GM12878 (cell line): ENCODE data around the gene PRKAB1. TPM values are rescaled to one million over a fixed set of nuclear protein-coding genes. Genes with fewer than 3 reads are reported as not detected.

ENCODE experiments used
- ATAC-seq: fragments of 200-7000 bp; cut with Tn5 transposase; 3 replicates; pipeline ENCODE4 v1.9.1; 2020; ENCODE audit warnings: mild to moderate bottlenecking, moderate library complexity
- BruUV-seq: library from RNA; stranded (reverse); fragments of 400-500 nt; replicated peaks from 2 replicates; lab custom pipeline; 2021; lab: Mats Ljungman, UMichigan
- CTCF ChIA-PET: fragments of 300-600 bp; sonication (Branson Sonifier 250); formaldehyde crosslinking; extraction: SDS; loops from one replicate; lab custom pipeline; 2021; ENCODE audit warnings: inconsistent platforms; lab: Yijun Ruan, JAX
- POLR2A ChIA-PET: fragments of 350-600 bp; formaldehyde crosslinking; extraction: SDS; loops from one replicate; lab custom pipeline; 2021; ENCODE audit warnings: inconsistent platforms; lab: Charles Lee
- RAD21 ChIA-PET: fragments of 300-600 bp; sonication (Branson Sonifier 250); formaldehyde crosslinking; loops from one replicate; lab custom pipeline; 2023; ENCODE audit warnings: antibody characterized with exemption; ENCODE audit not compliant: unreplicated experiment; lab: Charles Lee
- SMC1A ChIA-PET: fragments of 300-600 bp; sonication (Branson Sonifier 250); formaldehyde crosslinking; loops from one replicate; lab custom pipeline; 2023; ENCODE audit not compliant: unreplicated experiment, uncharacterized antibody; lab: Charles Lee
- DNase-seq: peaks from one replicate; pipeline ENCODE4 v3.0.0-alpha.2; 2011; ENCODE audit warnings: low read depth, low spot score
- FAIRE-seq: peaks from 3 replicates; lab custom pipeline; 2011; peaks lifted over from hg19 to GRCh38; lab: Jason Lieb, UNC
- H2AFZ ChIP-seq: 2 replicates; pipeline ENCODE4 v1.6.0; 2011; ENCODE audit warnings: low read depth, low read length, control low read depth; ENCODE audit not compliant: control insufficient read depth
- H3K27ac ChIP-seq: 2 replicates; pipeline ENCODE4 v1.5.1; 2011; ENCODE audit warnings: control low read depth; ENCODE audit not compliant: control insufficient read depth, insufficient read depth
- H3K27me3 ChIP-seq, 2 experiments: replicated peaks in 1 of 2; 2 replicates each; pipeline versions ENCODE4 v1.6.0 to v1.6.1; 2011; ENCODE audit warnings: low read length in 1 of 2; ENCODE audit not compliant: control insufficient read depth in 2 of 2, insufficient read depth in 2 of 2
- H3K36me3 ChIP-seq, 2 experiments: 2 replicates each; pipeline ENCODE4 v1.5.1; 2011; ENCODE audit warnings: low read length in 1 of 2; ENCODE audit not compliant: control insufficient read depth in 2 of 2, insufficient read depth in 2 of 2
- H3K4me1 ChIP-seq: 2 replicates; pipeline ENCODE4 v1.6.1; 2011; ENCODE audit warnings: mild to moderate bottlenecking, low read length, moderate library complexity, mixed read lengths; ENCODE audit not compliant: control insufficient read depth, insufficient read depth
- H3K4me2 ChIP-seq: 2 replicates; pipeline ENCODE4 v1.6.0; 2011; ENCODE audit warnings: control low read depth; ENCODE audit not compliant: control insufficient read depth, insufficient read depth
- H3K4me3 ChIP-seq: fragments of 200-600 bp; sonication (generic); 2 replicates; pipeline ENCODE4 v1.5.1; 2016
- H3K79me2 ChIP-seq: 2 replicates; pipeline ENCODE4 v1.6.0; 2011; ENCODE audit warnings: low read length; ENCODE audit not compliant: control insufficient read depth, insufficient read depth
- H3K9ac ChIP-seq: 2 replicates; pipeline ENCODE4 v1.8.0; 2011; ENCODE audit warnings: low read length, control low read depth, mixed read lengths; ENCODE audit not compliant: control insufficient read depth, insufficient read depth
- H3K9me3 ChIP-seq: replicated peaks from 3 replicates; pipeline ENCODE4 v1.5.1; 2011; ENCODE audit warnings: mild to moderate bottlenecking, low read length; ENCODE audit not compliant: control insufficient read depth, insufficient read depth
- H4K20me1 ChIP-seq: 2 replicates; pipeline ENCODE4 v1.6.0; 2011; ENCODE audit not compliant: control insufficient read depth, insufficient read depth
- CHD1 ChIP-seq: IDR thresholded peaks from 2 replicates; pipeline ENCODE4 v1.6.1; 2012; ENCODE audit warnings: low read depth, low read length, improper control_type of control experiment
- EZH2 ChIP-seq: IDR thresholded peaks from 2 replicates; pipeline ENCODE4 v1.6.1; 2012; ENCODE audit warnings: low read depth, mild to moderate bottlenecking, control low read depth, inconsistent platforms, low read length, borderline replicate concordance; ENCODE audit not compliant: control insufficient read depth
- FOXM1 ChIP-seq: IDR thresholded peaks from 2 replicates; pipeline ENCODE4 v1.6.1; 2012; ENCODE audit warnings: low read depth, mild to moderate bottlenecking, inconsistent platforms, low read length, moderate library complexity
- KLF5 ChIP-seq: fragments of 450-650 bp; IDR thresholded peaks from 2 replicates; pipeline ENCODE4 v1.6.1; 2014; ENCODE audit warnings: mild to moderate bottlenecking; ENCODE audit not compliant: partially characterized antibody
- MXI1 ChIP-seq: fragments of 150-350 bp; IDR thresholded peaks from 2 replicates; pipeline ENCODE4 v1.6.1; 2011; ENCODE audit warnings: low read depth, mild to moderate bottlenecking, inconsistent platforms, low read length, improper control_type of control experiment
- MYB ChIP-seq: fragments of 150-350 bp; IDR thresholded peaks from 2 replicates; pipeline ENCODE4 v1.6.1; 2014; ENCODE audit warnings: mild to moderate bottlenecking, low read depth, low read length, borderline replicate concordance
- RUNX3 ChIP-seq: IDR thresholded peaks from 2 replicates; pipeline ENCODE4 v1.6.1; 2012; ENCODE audit warnings: low read length, inconsistent platforms
- SMC3 ChIP-seq: IDR thresholded peaks from 2 replicates; pipeline ENCODE4 v1.6.1; 2011; ENCODE audit warnings: low read length, improper control_type of control experiment, borderline replicate concordance
- SP1 ChIP-seq: IDR thresholded peaks from one replicate; pipeline ENCODE4 v1.6.1; 2011; ENCODE audit warnings: low read depth, low read length
- SREBF1 ChIP-seq: IDR thresholded peaks from 2 replicates; pipeline ENCODE4 v1.6.1; 2012; ENCODE audit warnings: mild to moderate bottlenecking, low read length
- STAT1 ChIP-seq: fragments of 450-650 bp; conservative IDR thresholded peaks from 2 replicates; pipeline ENCODE4 v1.6.1; 2014; ENCODE audit warnings: antibody characterized with exemption, mild to moderate bottlenecking
- SUPT20H ChIP-seq: IDR thresholded peaks from 2 replicates; pipeline ENCODE4 v1.6.1; 2011; ENCODE audit warnings: low read depth, mild to moderate bottlenecking, low read length, moderate library complexity, borderline replicate concordance; ENCODE audit not compliant: control insufficient read depth
- ZNF217 ChIP-seq: fragments of 450-650 bp; IDR thresholded peaks from 2 replicates; pipeline ENCODE4 v1.6.1; 2017; ENCODE audit warnings: antibody characterized with exemption, mild to moderate bottlenecking
- ZZZ3 ChIP-seq: IDR thresholded peaks from 2 replicates; pipeline ENCODE4 v1.6.1; 2011; ENCODE audit warnings: low read depth; ENCODE audit not compliant: control insufficient read depth, insufficient read length
- whole genome bisulfite sequencing: methylation state at CpG from one replicate; pipeline ENCODE4 v1.1.6; 2016; ENCODE audit warnings: low lambda C conversion rate; ENCODE audit not compliant: insufficient replicate concordance, insufficient coverage; ENCODE audit errors: missing lambda C conversion rate; 5-methylcytosine and 5-hydroxymethylcytosine counted together
- in situ Hi-C: fragments of 300-500 bp; cut with MboI; formaldehyde crosslinking; loops from 9 replicates; pipeline ENCODE4 v1.14.3; 2018; ENCODE audit warnings: mixed read lengths
- intact Hi-C: fragments of 100-400 bp; cut with micrococcal nuclease; formaldehyde crosslinking; loops from one replicate; pipeline ENCODE4 v1.14.2; 2022; ENCODE audit not compliant: unreplicated experiment
- polyA plus RNA-seq, 11 experiments: library from polyadenylated mRNA; depleted of rRNA in 4 of 11; unstranded in 6 of 11; stranded (reverse) in 5 of 11; fragments of >200 nt; fragmentation: Nextera tagmentation in 4 of 11; fragmentation: Illumina TruSeq in 1 of 11; extraction: Ambion mirVana in 4 of 11; extraction: Trizol in 1 of 11; gene quantifications; 1 replicate in 1 of 11; 2 replicates in 10 of 11; pipeline versions ENCODE4 v1.2.1 to v1.2.3, GENCODE V29; 2011 to 2016; ENCODE audit warnings: inconsistent platforms in 2 of 11, missing spikeins in 2 of 11, low read depth in 1 of 11
- total RNA-seq, 4 experiments: library from RNA; depleted of rRNA in 3 of 4; stranded (reverse); fragments of >200 nt in 3 of 4; fragmentation: Illumina TruSeq in 1 of 4; extraction: Trizol in 1 of 4; gene quantifications; 2 replicates each; pipeline versions ENCODE4 v1.2.1 to v1.2.3, GENCODE V29; 2013 to 2021
- TF ChIP-seq, protein P1 (sequence below): IDR thresholded peaks from 2 replicates; pipeline ENCODE4 v1.6.1; 2012; ENCODE audit warnings: low read depth, low read length, improper control_type of control experiment
- TF ChIP-seq, protein P2 (sequence below): fragments of 150-350 bp; IDR thresholded peaks from 2 replicates; pipeline ENCODE4 v1.6.1; 2016; ENCODE audit warnings: low read depth, low read length
- TF ChIP-seq, protein P3 (sequence below): fragments of 450-650 bp; IDR thresholded peaks from 2 replicates; pipeline ENCODE4 v1.6.1; 2017; ENCODE audit warnings: mild to moderate bottlenecking

The PRKAB1 gene
- total and polyA plus RNA-seq, 10 of the 15 experiments (the other 5 are each of a cell fraction or from before 2014, with no cell fraction given): 24.6 to 85.0 (median 50.6) TPM

DNA sequence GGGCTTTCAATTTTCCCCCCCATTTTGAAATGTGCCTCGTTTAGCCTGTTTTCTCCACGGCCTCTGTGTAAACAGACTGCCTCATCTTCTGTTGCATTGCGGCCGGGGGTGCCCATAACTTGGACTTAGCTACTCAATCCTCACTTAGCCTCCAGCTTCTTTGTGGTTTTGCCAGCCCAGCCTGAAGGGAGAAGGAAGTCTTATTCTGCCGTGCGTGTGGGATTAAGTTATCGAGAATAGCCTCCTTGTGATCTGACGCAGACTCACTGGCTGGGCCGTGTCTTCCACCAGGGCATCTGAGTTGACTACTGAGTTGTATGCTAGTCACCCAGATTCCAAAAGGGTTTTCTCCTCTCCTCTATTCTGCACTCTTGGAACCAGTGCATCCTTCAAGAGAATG is 8.1 kb downstream of the PRKAB1 start:
- Histone ChIP-seq H3K9me3 (no peaks in the 10 kb centered on the region), H3K36me3 (peaks cover 37 to 47% of the 10 kb centered on the region in 2 experiments), H2AFZ (no peak overlapping the region), H3K9ac (no peak overlapping the region), H3K79me2 (peaks cover 11% of the 10 kb centered on the region), H3K4me2 (no peak overlapping the region), H4K20me1 (no peaks in the 10 kb centered on the region), H3K4me3 (no peak overlapping the region), H3K27ac (no peak overlapping the region), H3K27me3 (no peaks in the 10 kb centered on the region), H3K4me1 (peaks cover 3% of the 10 kb centered on the region)
- ChIA-PET RAD21 (no interaction called here), POLR2A (no interaction called here), SMC1A (interaction anchor here (0.6 kb wide), 1 partner anchor 58 kb away, joined by 3 read pairs; no protein-coding TSS in a partner anchor), CTCF (interaction anchor here (0.9 to 1.9 kb wide), 3 partner anchors 8 to 19 kb away, joined by 3 to 9 read pairs (median 3); partner anchors contain the start of gene PRKAB1)
- DNase-seq (no peak), FAIRE-seq (no peak), ATAC-seq (no peak)
- in situ Hi-C loops: no loop called here
- no peak for TF ChIP-seq EZH2
- no peak for TF ChIP-seq MXI1
- no peak for TF ChIP-seq ZZZ3
- TF ChIP-seq, protein P1, sequence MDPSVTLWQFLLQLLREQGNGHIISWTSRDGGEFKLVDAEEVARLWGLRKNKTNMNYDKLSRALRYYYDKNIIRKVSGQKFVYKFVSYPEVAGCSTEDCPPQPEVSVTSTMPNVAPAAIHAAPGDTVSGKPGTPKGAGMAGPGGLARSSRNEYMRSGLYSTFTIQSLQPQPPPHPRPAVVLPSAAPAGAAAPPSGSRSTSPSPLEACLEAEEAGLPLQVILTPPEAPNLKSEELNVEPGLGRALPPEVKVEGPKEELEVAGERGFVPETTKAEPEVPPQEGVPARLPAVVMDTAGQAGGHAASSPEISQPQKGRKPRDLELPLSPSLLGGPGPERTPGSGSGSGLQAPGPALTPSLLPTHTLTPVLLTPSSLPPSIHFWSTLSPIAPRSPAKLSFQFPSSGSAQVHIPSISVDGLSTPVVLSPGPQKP: no peak
- no peak for TF ChIP-seq KLF5
- TF ChIP-seq STAT1: no peak
- no peak for TF ChIP-seq RUNX3
- TF ChIP-seq CHD1: no peak
- TF ChIP-seq MYB: no peak
- no peak for TF ChIP-seq SP1
- TF ChIP-seq, protein P2, sequence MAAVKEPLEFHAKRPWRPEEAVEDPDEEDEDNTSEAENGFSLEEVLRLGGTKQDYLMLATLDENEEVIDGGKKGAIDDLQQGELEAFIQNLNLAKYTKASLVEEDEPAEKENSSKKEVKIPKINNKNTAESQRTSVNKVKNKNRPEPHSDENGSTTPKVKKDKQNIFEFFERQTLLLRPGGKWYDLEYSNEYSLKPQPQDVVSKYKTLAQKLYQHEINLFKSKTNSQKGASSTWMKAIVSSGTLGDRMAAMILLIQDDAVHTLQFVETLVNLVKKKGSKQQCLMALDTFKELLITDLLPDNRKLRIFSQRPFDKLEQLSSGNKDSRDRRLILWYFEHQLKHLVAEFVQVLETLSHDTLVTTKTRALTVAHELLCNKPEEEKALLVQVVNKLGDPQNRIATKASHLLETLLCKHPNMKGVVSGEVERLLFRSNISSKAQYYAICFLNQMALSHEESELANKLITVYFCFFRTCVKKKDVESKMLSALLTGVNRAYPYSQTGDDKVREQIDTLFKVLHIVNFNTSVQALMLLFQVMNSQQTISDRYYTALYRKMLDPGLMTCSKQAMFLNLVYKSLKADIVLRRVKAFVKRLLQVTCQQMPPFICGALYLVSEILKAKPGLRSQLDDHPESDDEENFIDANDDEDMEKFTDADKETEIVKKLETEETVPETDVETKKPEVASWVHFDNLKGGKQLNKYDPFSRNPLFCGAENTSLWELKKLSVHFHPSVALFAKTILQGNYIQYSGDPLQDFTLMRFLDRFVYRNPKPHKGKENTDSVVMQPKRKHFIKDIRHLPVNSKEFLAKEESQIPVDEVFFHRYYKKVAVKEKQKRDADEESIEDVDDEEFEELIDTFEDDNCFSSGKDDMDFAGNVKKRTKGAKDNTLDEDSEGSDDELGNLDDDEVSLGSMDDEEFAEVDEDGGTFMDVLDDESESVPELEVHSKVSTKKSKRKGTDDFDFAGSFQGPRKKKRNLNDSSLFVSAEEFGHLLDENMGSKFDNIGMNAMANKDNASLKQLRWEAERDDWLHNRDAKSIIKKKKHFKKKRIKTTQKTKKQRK: no peak
- TF ChIP-seq SREBF1: no peak
- TF ChIP-seq FOXM1: no peak
- TF ChIP-seq ZNF217: no peak
- TF ChIP-seq SMC3: no peak
- TF ChIP-seq SUPT20H: no peak
- TF ChIP-seq, protein P3, sequence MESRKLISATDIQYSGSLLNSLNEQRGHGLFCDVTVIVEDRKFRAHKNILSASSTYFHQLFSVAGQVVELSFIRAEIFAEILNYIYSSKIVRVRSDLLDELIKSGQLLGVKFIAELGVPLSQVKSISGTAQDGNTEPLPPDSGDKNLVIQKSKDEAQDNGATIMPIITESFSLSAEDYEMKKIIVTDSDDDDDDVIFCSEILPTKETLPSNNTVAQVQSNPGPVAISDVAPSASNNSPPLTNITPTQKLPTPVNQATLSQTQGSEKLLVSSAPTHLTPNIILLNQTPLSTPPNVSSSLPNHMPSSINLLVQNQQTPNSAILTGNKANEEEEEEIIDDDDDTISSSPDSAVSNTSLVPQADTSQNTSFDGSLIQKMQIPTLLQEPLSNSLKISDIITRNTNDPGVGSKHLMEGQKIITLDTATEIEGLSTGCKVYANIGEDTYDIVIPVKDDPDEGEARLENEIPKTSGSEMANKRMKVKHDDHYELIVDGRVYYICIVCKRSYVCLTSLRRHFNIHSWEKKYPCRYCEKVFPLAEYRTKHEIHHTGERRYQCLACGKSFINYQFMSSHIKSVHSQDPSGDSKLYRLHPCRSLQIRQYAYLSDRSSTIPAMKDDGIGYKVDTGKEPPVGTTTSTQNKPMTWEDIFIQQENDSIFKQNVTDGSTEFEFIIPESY: no peak
- BruUV-seq: no TSS peak
- WGBS: 94% methylated on average over 9 of the region's 9 CpGs
- intact Hi-C loops: no loop called here
